DOHH2 (cell line): ENCODE data around the gene ALKBH6.

Source experiments
- H3F3A ChIP-seq: fragments of 200-600 bp; sonication (generic), shearing (Covaris generic); 2 replicates; pipeline ENCODE4 v1.6.0; 2016; ENCODE audit warnings: antibody characterized with exemption, mild to moderate bottlenecking; ENCODE audit not compliant: control insufficient read depth, insufficient read depth
- H3K27ac ChIP-seq: fragments of 200-600 bp; sonication (generic); 2 replicates; pipeline ENCODE4 v1.5.1; 2014; ENCODE audit warnings: low read depth, mild to moderate bottlenecking, low read length, moderate library complexity
- H3K27me3 ChIP-seq: fragments of 200-600 bp; sonication (generic); 2 replicates; pipeline ENCODE4 v1.6.1; 2014; ENCODE audit warnings: mild to moderate bottlenecking, low read length, mixed read lengths; ENCODE audit not compliant: control insufficient read depth
- H3K36me3 ChIP-seq: fragments of 200-600 bp; sonication (generic); 2 replicates; pipeline ENCODE4 v1.6.1; 2014; ENCODE audit warnings: mild to moderate bottlenecking, low read length, moderate library complexity, mixed read lengths; ENCODE audit not compliant: control insufficient read depth
- H3K4me1 ChIP-seq: fragments of 200-600 bp; sonication (generic); 2 replicates; pipeline ENCODE4 v1.6.1; 2014; ENCODE audit warnings: mild to moderate bottlenecking, low read length, mixed read lengths; ENCODE audit not compliant: control insufficient read depth
- H3K4me2 ChIP-seq: fragments of 200-600 bp; sonication (generic); 2 replicates; pipeline ENCODE4 v1.6.0; 2014; ENCODE audit warnings: mild to moderate bottlenecking, low read length, moderate library complexity
- H3K4me3 ChIP-seq: fragments of 200-600 bp; sonication (generic); 2 replicates; pipeline ENCODE4 v1.5.1; 2014; ENCODE audit warnings: mild to moderate bottlenecking, low read length, mixed read lengths
- H3K79me2 ChIP-seq: fragments of 200-600 bp; sonication (generic); 2 replicates; pipeline ENCODE4 v1.6.1; 2014; ENCODE audit warnings: mild to moderate bottlenecking, low read length, mixed read lengths; ENCODE audit not compliant: control insufficient read depth
- H3K9me2 ChIP-seq: fragments of 200-600 bp; sonication (generic); replicated peaks from 2 replicates; pipeline ENCODE4 v1.6.1; 2014; ENCODE audit warnings: mild to moderate bottlenecking, low read length, mixed read lengths; ENCODE audit not compliant: control insufficient read depth
- H3K9me3 ChIP-seq: fragments of 200-600 bp; sonication (generic); 2 replicates; pipeline ENCODE4 v1.6.1; 2014; ENCODE audit warnings: antibody characterized with exemption, low read length, mixed read lengths; ENCODE audit not compliant: control insufficient read depth, insufficient read depth
- H4K20me1 ChIP-seq: fragments of 200-600 bp; sonication (generic); 2 replicates; pipeline ENCODE4 v1.6.0; 2014; ENCODE audit warnings: low read depth, mild to moderate bottlenecking, antibody characterized with exemption, low read length, moderate library complexity; ENCODE audit not compliant: control insufficient read depth, insufficient read depth
- CTCF ChIP-seq: fragments of 200-600 bp; sonication (generic); IDR thresholded peaks from one replicate; pipeline ENCODE4 v1.5.1; 2014; ENCODE audit warnings: antibody characterized with exemption, mild to moderate bottlenecking, low read depth, low read length; ENCODE audit not compliant: poor library complexity, severe bottlenecking
- EZH2phosphoT487 ChIP-seq: fragments of 200-600 bp; sonication (generic); IDR thresholded peaks from 2 replicates; pipeline ENCODE4 v1.6.1; 2017; ENCODE audit warnings: borderline replicate concordance, mild to moderate bottlenecking, antibody characterized with exemption, low read length, moderate library complexity, mixed read lengths

ALKBH6 gene

DNA sequence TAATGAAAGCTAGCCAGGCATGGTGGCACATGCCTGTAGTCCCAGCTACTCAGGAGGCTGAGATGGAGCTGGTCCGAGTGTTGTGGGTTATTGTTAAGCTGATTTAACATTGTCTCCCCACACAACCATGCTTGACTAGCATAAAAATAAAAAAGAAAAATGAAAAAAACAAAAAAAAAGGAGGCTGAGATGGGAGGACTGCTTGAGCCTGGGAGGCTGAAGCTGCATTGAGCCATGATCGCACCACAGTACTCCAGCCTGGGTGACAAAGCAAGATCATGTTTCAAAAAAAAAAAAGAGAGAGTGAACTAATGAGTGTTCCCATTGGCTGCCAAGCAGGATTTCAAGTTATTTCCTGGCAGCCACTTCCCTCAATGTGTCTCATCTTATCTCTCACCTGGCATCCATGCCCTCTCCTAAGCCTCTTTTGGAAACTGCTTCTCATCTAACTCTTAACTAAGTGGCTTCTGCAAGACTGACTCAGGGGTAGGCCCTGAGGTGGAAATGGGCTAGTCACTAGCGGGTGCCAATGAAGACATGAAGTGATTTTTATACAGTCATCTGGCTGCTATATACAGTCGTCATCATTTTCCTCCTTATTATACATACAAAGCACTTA is 35.2 kb upstream of the ALKBH6 start:
- no peak for TF ChIP-seq EZH2phosphoT487
- no peak for TF ChIP-seq CTCF
- Histone ChIP-seq H3K4me1 (peaks cover 12% of the 10 kb centered on the region), H3K27ac (no peak overlapping the region), H3K9me3 (no peaks in the 10 kb centered on the region), H3K9me2 (no peaks in the 10 kb centered on the region), H3F3A (no peaks in the 10 kb centered on the region), H3K4me3 (no peak overlapping the region), H3K27me3 (no peaks in the 10 kb centered on the region), H3K36me3 (no peaks in the 10 kb centered on the region), H3K4me2 (no peak overlapping the region), H4K20me1 (no peaks in the 10 kb centered on the region), H3K79me2 (peaks cover 10% of the 10 kb centered on the region)

- no peak overlapping the region for H3K4me2 ChIP-seq
- no peaks in the 10 kb centered on the region for H3K9me3 ChIP-seq
- H3K79me2 ChIP-seq, result peaks cover 3% of the 10 kb centered on the region
- H3K36me3 ChIP-seq, result no peaks in the 10 kb centered on the region
- H3F3A ChIP-seq, result no peaks in the 10 kb centered on the region
- no peak for TF ChIP-seq EZH2phosphoT487
- no peak for TF ChIP-seq CTCF
- H3K27me3 ChIP-seq, result no peaks in the 10 kb centered on the region
- no peak overlapping the region for H3K4me3 ChIP-seq
- H4K20me1 ChIP-seq, result no peaks in the 10 kb centered on the region
- no peaks in the 10 kb centered on the region for H3K9me2 ChIP-seq
- H3K4me1 ChIP-seq, result peaks cover 5% of the 10 kb centered on the region
- no peak overlapping the region for H3K27ac ChIP-seq
Measured at GRCh38 chr19:36047835-36048234, 33.8 kb upstream of the ALKBH6 start.

- no peaks in the 10 kb centered on the region for H3K79me2 ChIP-seq
- no peak overlapping the region for H3K27ac ChIP-seq
- no peaks in the 10 kb centered on the region for H3K27me3 ChIP-seq
- 0 out of 2 replicates have a peak, but pooled peaks cover 2% of the 10 kb centered on the region for H3K4me1 ChIP-seq
- H3K9me2 ChIP-seq, result no peaks in the 10 kb centered on the region
- no peak for TF ChIP-seq CTCF
- no peak for TF ChIP-seq EZH2phosphoT487
- no peaks in the 10 kb centered on the region for H4K20me1 ChIP-seq
- no peaks in the 10 kb centered on the region for H3K36me3 ChIP-seq
- H3K9me3 ChIP-seq, result no peaks in the 10 kb centered on the region
- no peaks in the 10 kb centered on the region for H3F3A ChIP-seq
- no peak overlapping the region for H3K4me2 ChIP-seq
- H3K4me3 ChIP-seq, result no peak overlapping the region
Measured at GRCh38 chr19:36046443-36047050, 32.5 kb upstream of the ALKBH6 start.
